B cell (primary cell): ENCODE measurements around the gene STK4. TPM values are rescaled to one million over a fixed set of nuclear protein-coding genes. Genes with fewer than 3 reads are reported as not detected.

Source experiments
- ATAC-seq: fragments of 200-7000 bp; cut with Tn5 transposase; one replicate; pipeline ENCODE4 v1.10.0; 2021; ENCODE audit warnings: low read depth, mild to moderate bottlenecking, moderate number of reproducible peaks, moderate library complexity
- CTCF ChIA-PET: fragments of 350-600 bp; sonication (Branson Sonifier 250); formaldehyde crosslinking; loops from one replicate; lab custom pipeline; 2021; ENCODE audit warnings: antibody characterized with exemption, inconsistent platforms; lab: Charles Lee
- POLR2A ChIA-PET: fragments of 350-600 bp; sonication (Branson Sonifier 250); formaldehyde crosslinking; loops from one replicate; lab custom pipeline; 2021; ENCODE audit warnings: antibody characterized with exemption; lab: Charles Lee
- DNase-seq: peaks from one replicate; pipeline ENCODE4 v3.0.0; 2013
- H2AFZ ChIP-seq: 2 replicates; pipeline ENCODE4 v1.6.1; 2012; ENCODE audit warnings: mild to moderate bottlenecking, low read depth, low read length; ENCODE audit not compliant: insufficient read depth, poor library complexity, severe bottlenecking
- H3K27ac ChIP-seq, 2 donors: 1 replicate in 1 of 2; 2 replicates in 1 of 2; pipeline ENCODE4 v1.5.1; 2012 to 2013; ENCODE audit warnings: low read length in 2 of 2, mild to moderate bottlenecking in 2 of 2, moderate library complexity in 1 of 2
- H3K27me3 ChIP-seq, 4 experiments: fragments of 200-600 bp in 1 of 4; sonication (generic) in 1 of 4; replicated peaks in 1 of 4; 1 replicate in 2 of 4; 2 replicates in 2 of 4; pipeline versions ENCODE4 v1.6.1 to v1.7.0; 2013 to 2016; ENCODE audit warnings: low read length in 3 of 4, mild to moderate bottlenecking in 2 of 4, mixed read lengths in 1 of 4, moderate library complexity in 1 of 4; ENCODE audit not compliant: insufficient read depth in 4 of 4, control insufficient read depth in 3 of 4; ENCODE audit errors: control extremely low read depth in 1 of 4
- H3K36me3 ChIP-seq, 2 experiments: replicated peaks in 1 of 2; 1 replicate in 1 of 2; 2 replicates in 1 of 2; pipeline versions ENCODE4 v1.6.1 to v1.7.1; 2013; ENCODE audit warnings: low read length in 1 of 2; ENCODE audit not compliant: insufficient read depth in 2 of 2, control insufficient read depth in 1 of 2; ENCODE audit errors: control extremely low read depth in 1 of 2, extremely low read depth in 1 of 2
- H3K4me1 ChIP-seq, 2 donors: fragments of 200-600 bp in 1 of 2; sonication (generic) in 1 of 2; 1 replicate in 1 of 2; 2 replicates in 1 of 2; pipeline versions ENCODE4 v1.5.1 to v1.6.1; 2013 to 2017; ENCODE audit warnings: low read length in 2 of 2; ENCODE audit not compliant: control insufficient read depth in 2 of 2, insufficient read depth in 2 of 2
- H3K4me2 ChIP-seq: replicated peaks from 2 replicates; pipeline ENCODE3; 2012; ENCODE audit warnings: mild to moderate bottlenecking, low read depth, low read length; ENCODE audit not compliant: poor library complexity, severe bottlenecking
- H3K4me3 ChIP-seq, 5 experiments: fragments of 200-600 bp in 1 of 5; sonication (generic) in 1 of 5; 1 replicate in 3 of 5; 2 replicates in 2 of 5; pipeline versions ENCODE4 v1.5.1 to v1.7.0; 2011 to 2016; ENCODE audit warnings: low read length in 4 of 5, mild to moderate bottlenecking in 4 of 5, low read depth in 2 of 5, control low read depth in 1 of 5, moderate library complexity in 1 of 5; ENCODE audit not compliant: insufficient read depth in 1 of 5; ENCODE audit errors: control extremely low read depth in 1 of 5, extremely low read depth in 1 of 5
- H3K79me2 ChIP-seq: fragments of 200-600 bp; sonication (generic); one replicate; pipeline ENCODE4 v1.6.0; 2016; ENCODE audit warnings: low read length; ENCODE audit not compliant: control insufficient read depth, insufficient read depth
- H3K9ac ChIP-seq: fragments of 200-600 bp; sonication (generic); 2 replicates; pipeline ENCODE4 v1.6.1; 2017; ENCODE audit warnings: mild to moderate bottlenecking, low read length, moderate library complexity
- H3K9me3 ChIP-seq, 3 donors: one replicate each; pipeline versions ENCODE4 v1.6.1 to v1.7.1; 2013; ENCODE audit warnings: low read length in 2 of 3; ENCODE audit not compliant: control insufficient read depth in 2 of 3, insufficient read depth in 1 of 3; ENCODE audit errors: control extremely low read depth in 1 of 3
- H4K20me1 ChIP-seq: 2 replicates; pipeline ENCODE4 v1.6.0; 2012; ENCODE audit warnings: mild to moderate bottlenecking, low read length; ENCODE audit not compliant: insufficient read depth, control insufficient read depth, poor library complexity, severe bottlenecking
- H3K27ac Mint-ChIP-seq: one replicate; pipeline ENCODE4 v1.8.0; 2021; ENCODE audit warnings: mixed read lengths
- H3K27me3 Mint-ChIP-seq: one replicate; pipeline ENCODE4 v1.8.0; 2021; ENCODE audit warnings: mixed read lengths
- H3K4me1 Mint-ChIP-seq: one replicate; pipeline ENCODE4 v1.8.0; 2021; ENCODE audit warnings: mixed read lengths
- H3K4me3 Mint-ChIP-seq: one replicate; pipeline ENCODE4 v1.8.0; 2021; ENCODE audit warnings: mixed read lengths
- H3K9me3 Mint-ChIP-seq: one replicate; pipeline ENCODE4 v1.8.0; 2022; ENCODE audit warnings: mixed read lengths; ENCODE audit not compliant: insufficient read depth
- EZH2 ChIP-seq: IDR thresholded peaks from 2 replicates; pipeline ENCODE4 v1.6.1; 2012; ENCODE audit warnings: borderline replicate concordance, low read depth, mild to moderate bottlenecking, moderate library complexity, low read length; ENCODE audit not compliant: insufficient read depth, poor library complexity, severe bottlenecking
- WGBS: methylation state at CpG from one replicate; pipeline ENCODE4 v1.1.5; 2013; ENCODE audit warnings: missing lambda C conversion rate; ENCODE audit not compliant: insufficient coverage; 5-methylcytosine and 5-hydroxymethylcytosine counted together
- intact Hi-C: fragments of 100-400 bp; cut with micrococcal nuclease; formaldehyde crosslinking; loops from one replicate; pipeline ENCODE4 v1.10.0; 2022
- polyA plus RNA-seq: library from polyadenylated mRNA; depleted of rRNA; stranded (reverse); fragments of >200 nt; gene quantifications from 2 replicates; pipeline ENCODE4 v1.2.3, GENCODE V29; 2012
- total RNA-seq, 2 donors: library from RNA; stranded (reverse); fragments of 120-200 nt in 1 of 2; gene quantifications; 1 replicate in 1 of 2; 2 replicates in 1 of 2; pipeline versions ENCODE4 v1.2.3 to v1.2.4, GENCODE V29; 2013 to 2022
- TF ChIP-seq, protein P1 (sequence below): fragments of 200-600 bp; IDR thresholded peaks from one replicate; pipeline ENCODE4 v1.8.0; 2022; ENCODE audit warnings: antibody characterized with exemption, mild to moderate bottlenecking

The STK4 gene
- total and polyA plus RNA-seq, 2 donors (not counting 1 experiment from before 2014, with no cell fraction given), result 38.9 to 324 TPM

DNA sequence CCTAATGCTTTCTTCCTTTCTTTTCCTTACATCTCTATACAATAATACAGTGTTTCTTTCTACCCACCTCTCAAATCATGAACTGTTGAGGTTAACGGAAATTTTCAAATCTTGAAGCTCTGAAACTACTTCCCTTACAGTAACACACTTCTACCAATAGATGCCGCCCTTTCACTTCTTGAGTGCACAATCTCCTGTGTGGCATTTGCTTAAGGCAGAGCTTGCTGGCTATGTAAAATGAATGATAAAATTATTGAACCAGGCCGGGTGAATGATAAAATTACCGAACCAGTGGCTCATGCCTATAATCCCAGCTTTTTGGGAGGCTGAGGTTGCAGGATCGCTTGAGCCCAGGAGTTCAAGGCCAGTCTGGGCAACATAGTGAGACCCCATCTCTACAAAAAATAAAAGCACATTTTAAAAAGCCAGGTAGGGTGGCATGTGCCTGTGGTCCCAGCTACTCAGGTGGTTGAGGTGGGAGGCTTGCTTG is 77.8 kb downstream of the STK4 start:
- H3K4me1 ChIP-seq, result peaks cover 17 to 18% of the 10 kb centered on the region in 2 donors
- no peak overlapping the region for H3K9ac ChIP-seq
- no peak overlapping the region for H3K4me3 ChIP-seq
- Mint-ChIP-seq H3K9me3 (no peaks in the 10 kb centered on the region), H3K4me3 (no peak overlapping the region), H3K27ac (peak overlapping the region; percentile 16), H3K4me1 (peaks cover 66% of the 10 kb centered on the region), H3K27me3 (no peaks in the 10 kb centered on the region)
- H3K9me3 ChIP-seq, result no peaks in the 10 kb centered on the region
- no peak overlapping the region for H2AFZ ChIP-seq
- DNase-seq (peak; percentile 80), ATAC-seq (peak; percentile 85)
- no CpG with 5 or more reads among the region's 5 CpGs for WGBS
- H3K4me2 ChIP-seq, result no peak overlapping the region
- H3K27ac ChIP-seq, result peak overlapping the region in 1 of 2 donors; percentile 42
- TF ChIP-seq EZH2, result no peak
- TF ChIP-seq, protein P1, sequence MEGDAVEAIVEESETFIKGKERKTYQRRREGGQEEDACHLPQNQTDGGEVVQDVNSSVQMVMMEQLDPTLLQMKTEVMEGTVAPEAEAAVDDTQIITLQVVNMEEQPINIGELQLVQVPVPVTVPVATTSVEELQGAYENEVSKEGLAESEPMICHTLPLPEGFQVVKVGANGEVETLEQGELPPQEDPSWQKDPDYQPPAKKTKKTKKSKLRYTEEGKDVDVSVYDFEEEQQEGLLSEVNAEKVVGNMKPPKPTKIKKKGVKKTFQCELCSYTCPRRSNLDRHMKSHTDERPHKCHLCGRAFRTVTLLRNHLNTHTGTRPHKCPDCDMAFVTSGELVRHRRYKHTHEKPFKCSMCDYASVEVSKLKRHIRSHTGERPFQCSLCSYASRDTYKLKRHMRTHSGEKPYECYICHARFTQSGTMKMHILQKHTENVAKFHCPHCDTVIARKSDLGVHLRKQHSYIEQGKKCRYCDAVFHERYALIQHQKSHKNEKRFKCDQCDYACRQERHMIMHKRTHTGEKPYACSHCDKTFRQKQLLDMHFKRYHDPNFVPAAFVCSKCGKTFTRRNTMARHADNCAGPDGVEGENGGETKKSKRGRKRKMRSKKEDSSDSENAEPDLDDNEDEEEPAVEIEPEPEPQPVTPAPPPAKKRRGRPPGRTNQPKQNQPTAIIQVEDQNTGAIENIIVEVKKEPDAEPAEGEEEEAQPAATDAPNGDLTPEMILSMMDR, result peak; percentile 93
- intact Hi-C loops, result loop anchor here (1.0 kb wide), 3 partner anchors 52 to 249 kb away; no protein-coding TSS in a partner anchor
- H3K27me3 ChIP-seq, result no peaks in the 10 kb centered on the region
- H4K20me1 ChIP-seq, result peaks cover 3% of the 10 kb centered on the region
- ChIA-PET CTCF (interaction anchor here (0.6 to 5.9 kb wide), 47 partner anchors 9 to 727 kb away, joined by 3 to 134 read pairs (median 5); partner anchors contain the start of genes TOMM34, WFDC12 and WFDC5), POLR2A (interaction anchor here (0.6 to 0.7 kb wide), 2 partner anchors 52 to 166 kb away, joined by 3 to 4 read pairs; no protein-coding TSS in a partner anchor)
- peaks cover 84% of the 10 kb centered on the region for H3K79me2 ChIP-seq
- H3K36me3 ChIP-seq, result peaks cover 0 to 48% of the 10 kb centered on the region in 2 experiments

DNA sequence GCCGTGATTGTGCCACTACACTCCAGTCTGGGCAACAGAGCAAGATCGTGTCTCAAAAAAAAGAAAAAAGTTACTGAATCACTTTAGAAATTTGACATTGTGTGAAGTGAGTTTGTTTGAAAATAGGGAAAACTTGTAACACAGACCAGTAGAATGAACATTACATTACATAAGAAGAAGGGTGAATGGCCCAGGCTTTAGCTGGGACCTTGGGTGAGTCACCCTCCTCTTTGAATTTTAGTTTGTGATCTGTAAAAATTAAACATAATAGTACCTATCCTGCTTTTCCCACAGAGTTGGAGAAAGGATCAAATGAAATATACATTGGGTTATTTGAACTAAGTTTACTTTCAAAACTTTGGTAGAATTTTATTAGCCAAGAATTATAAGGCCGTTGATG is 78.3 kb downstream of the STK4 start:
- WGBS, result 100% methylated on average over 1 of the region's 3 CpGs
- POLR2A ChIA-PET, result interaction anchor here (0.6 kb wide), 1 partner anchor 166 kb away, joined by 4 read pairs; no protein-coding TSS in a partner anchor
- H3K36me3 ChIP-seq, result peaks cover 0 to 44% of the 10 kb centered on the region in 2 experiments
- ATAC-seq (no peak), DNase-seq (no peak)
- no peaks in the 10 kb centered on the region for H3K9me3 ChIP-seq
- H4K20me1 ChIP-seq, result peaks cover 3% of the 10 kb centered on the region
- H3K9me3 Mint-ChIP-seq, result no peaks in the 10 kb centered on the region
- no peak overlapping the region for H3K27ac Mint-ChIP-seq
- H2AFZ ChIP-seq, result no peak overlapping the region
- H3K4me1 Mint-ChIP-seq, result peaks cover 67% of the 10 kb centered on the region
- intact Hi-C loops, result loop anchor here (1.0 kb wide), 3 partner anchors 52 to 249 kb away; no protein-coding TSS in a partner anchor
- no peak overlapping the region for H3K4me2 ChIP-seq
- TF ChIP-seq, protein P1, result no peak
- TF ChIP-seq EZH2, result no peak
- H3K9ac ChIP-seq, result no peak overlapping the region
- H3K4me3 Mint-ChIP-seq, result no peak overlapping the region
- CTCF ChIA-PET, result interaction anchor here (0.6 to 5.9 kb wide), 46 partner anchors 9 to 726 kb away, joined by 3 to 134 read pairs (median 5); partner anchors contain the start of genes WFDC12 and WFDC5
- H3K4me3 ChIP-seq, result no peak overlapping the region
- peaks cover 22 to 23% of the 10 kb centered on the region in 2 donors for H3K4me1 ChIP-seq
- no peaks in the 10 kb centered on the region for H3K27me3 Mint-ChIP-seq
- no peaks in the 10 kb centered on the region for H3K27me3 ChIP-seq
- H3K79me2 ChIP-seq, result peaks cover 89% of the 10 kb centered on the region
- H3K27ac ChIP-seq, result peak overlapping the region in 1 of 2 donors; percentile 34
